ENCODE measurements around the gene CDH22.

- TF ChIP-seq, protein P1, sequence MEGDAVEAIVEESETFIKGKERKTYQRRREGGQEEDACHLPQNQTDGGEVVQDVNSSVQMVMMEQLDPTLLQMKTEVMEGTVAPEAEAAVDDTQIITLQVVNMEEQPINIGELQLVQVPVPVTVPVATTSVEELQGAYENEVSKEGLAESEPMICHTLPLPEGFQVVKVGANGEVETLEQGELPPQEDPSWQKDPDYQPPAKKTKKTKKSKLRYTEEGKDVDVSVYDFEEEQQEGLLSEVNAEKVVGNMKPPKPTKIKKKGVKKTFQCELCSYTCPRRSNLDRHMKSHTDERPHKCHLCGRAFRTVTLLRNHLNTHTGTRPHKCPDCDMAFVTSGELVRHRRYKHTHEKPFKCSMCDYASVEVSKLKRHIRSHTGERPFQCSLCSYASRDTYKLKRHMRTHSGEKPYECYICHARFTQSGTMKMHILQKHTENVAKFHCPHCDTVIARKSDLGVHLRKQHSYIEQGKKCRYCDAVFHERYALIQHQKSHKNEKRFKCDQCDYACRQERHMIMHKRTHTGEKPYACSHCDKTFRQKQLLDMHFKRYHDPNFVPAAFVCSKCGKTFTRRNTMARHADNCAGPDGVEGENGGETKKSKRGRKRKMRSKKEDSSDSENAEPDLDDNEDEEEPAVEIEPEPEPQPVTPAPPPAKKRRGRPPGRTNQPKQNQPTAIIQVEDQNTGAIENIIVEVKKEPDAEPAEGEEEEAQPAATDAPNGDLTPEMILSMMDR (IDR thresholded peaks at IDR 0.05; ENCODE audit: borderline replicate concordance, extremely low read depth, low read length, poor library complexity, severe bottlenecking) = no peak
- no peak for TF ChIP-seq EZH2 (IDR thresholded peaks at IDR 0.05; ENCODE audit: borderline replicate concordance, low read depth, low read length, severe bottlenecking)
Measured at GRCh38 chr20:46219190-46219589, 89.1 kb downstream of the CDH22 start.

Data from DND-41 (cell line).